Endothelial cell of umbilical vein (primary cell): ENCODE data around the gene GNAT1. TPM values are rescaled to one million over a fixed set of nuclear protein-coding genes. Genes with fewer than 3 reads are reported as not detected.

ENCODE experiments used
- BruUV-seq: library from RNA; stranded (reverse); fragments of 400-500 nt; replicated peaks from 2 replicates; lab custom pipeline; 2021; lab: Mats Ljungman, UMichigan
- CTCF ChIA-PET: fragments of 300-600, 350-600 bp; sonication (Branson Sonifier 250); formaldehyde crosslinking; loops from one replicate; lab custom pipeline; 2021; ENCODE audit warnings: antibody characterized with exemption, inconsistent platforms; lab: Charles Lee
- POLR2A ChIA-PET: fragments of 300-600, 350-600 bp; sonication (Branson Sonifier 250); formaldehyde crosslinking; loops from one replicate; lab custom pipeline; 2021; ENCODE audit warnings: antibody characterized with exemption, inconsistent platforms; lab: Charles Lee
- DNase-seq: peaks from one replicate; pipeline ENCODE4 v3.0.0-alpha.2; 2011; ENCODE audit warnings: low read depth, low spot score
- FAIRE-seq: peaks from 2 replicates; lab custom pipeline; 2011; peaks lifted over from hg19 to GRCh38; lab: Jason Lieb, UNC
- H2AFZ ChIP-seq: 2 replicates; pipeline ENCODE4 v1.6.0; 2012; ENCODE audit warnings: low read depth, low read length, control low read depth, inconsistent platforms
- H3K27ac ChIP-seq: 2 replicates; pipeline ENCODE4 v1.5.1; 2011; ENCODE audit warnings: low read depth, mild to moderate bottlenecking, control low read depth, low read length, moderate library complexity; ENCODE audit not compliant: insufficient read depth
- H3K27me3 ChIP-seq, 2 experiments: 2 replicates each; pipeline versions ENCODE4 v1.6.0 to v1.6.1; 2011; ENCODE audit warnings: low read length in 2 of 2, mixed read lengths in 1 of 2; ENCODE audit not compliant: control insufficient read depth in 2 of 2, insufficient read depth in 2 of 2
- H3K36me3 ChIP-seq, 2 experiments: 2 replicates in 1 of 2; 3 replicates in 1 of 2; pipeline ENCODE4 v1.5.1; 2011; ENCODE audit warnings: low read length in 2 of 2, mild to moderate bottlenecking in 1 of 2, moderate library complexity in 1 of 2; ENCODE audit not compliant: control insufficient read depth in 2 of 2, insufficient read depth in 2 of 2; ENCODE audit errors: extremely low read depth in 1 of 2
- H3K4me1 ChIP-seq: 3 replicates; pipeline ENCODE4 v1.5.1; 2011; ENCODE audit warnings: mild to moderate bottlenecking, low read length; ENCODE audit not compliant: control insufficient read depth, insufficient read depth; ENCODE audit errors: extremely low read depth
- H3K4me2 ChIP-seq: 2 replicates; pipeline ENCODE4 v1.6.1; 2011; ENCODE audit warnings: low read length, control low read depth, mixed read lengths; ENCODE audit not compliant: insufficient read depth
- H3K4me3 ChIP-seq, 3 experiments: fragments of 200-600 bp in 1 of 3; sonication (generic), shearing (Covaris generic) in 1 of 3; replicated peaks in 1 of 3; 2 replicates each; pipeline ENCODE4 v1.5.1; 2011 to 2016; ENCODE audit warnings: control low read depth in 3 of 3, low read length in 3 of 3, mild to moderate bottlenecking in 2 of 3, inconsistent platforms in 1 of 3, low read depth in 1 of 3, moderate library complexity in 1 of 3; ENCODE audit not compliant: insufficient read depth in 1 of 3
- H3K79me2 ChIP-seq: 2 replicates; pipeline ENCODE4 v1.6.0; 2012; ENCODE audit warnings: low read length, inconsistent platforms; ENCODE audit not compliant: control insufficient read depth, insufficient read depth
- H3K9ac ChIP-seq: replicated peaks from 2 replicates; pipeline ENCODE3; 2011; ENCODE audit warnings: low read length, control low read depth; ENCODE audit not compliant: insufficient read depth; ENCODE audit errors: extremely low read depth
- H3K9me1 ChIP-seq: replicated peaks from 3 replicates; pipeline ENCODE4 v1.6.0; 2011; ENCODE audit warnings: mild to moderate bottlenecking, low read length; ENCODE audit not compliant: control insufficient read depth, insufficient read depth; ENCODE audit errors: extremely low read depth
- H3K9me3 ChIP-seq: replicated peaks from 2 replicates; pipeline ENCODE4 v1.5.1; 2012; ENCODE audit warnings: low read length, inconsistent platforms; ENCODE audit not compliant: control insufficient read depth, insufficient read depth
- H4K20me1 ChIP-seq: replicated peaks from 2 replicates; pipeline ENCODE3; 2011; ENCODE audit warnings: mild to moderate bottlenecking, low read length; ENCODE audit not compliant: control insufficient read depth, insufficient read depth; ENCODE audit errors: extremely low read depth
- EZH2 ChIP-seq: IDR thresholded peaks from 2 replicates; pipeline ENCODE4 v1.6.1; 2012; ENCODE audit warnings: borderline replicate concordance, low read depth, mild to moderate bottlenecking, moderate library complexity, low read length, inconsistent platforms; ENCODE audit not compliant: severe bottlenecking
- FOS ChIP-seq: IDR thresholded peaks from 2 replicates; pipeline ENCODE4 v1.6.1; 2011; ENCODE audit warnings: mild to moderate bottlenecking, low read length, moderate library complexity, borderline replicate concordance; ENCODE audit not compliant: insufficient read depth
- GATA2 ChIP-seq: IDR thresholded peaks from 2 replicates; pipeline ENCODE4 v1.7.0; 2011; ENCODE audit warnings: low read depth, mild to moderate bottlenecking, moderate library complexity, mixed read lengths, low read length; ENCODE audit not compliant: insufficient read length, insufficient read depth
- MYC ChIP-seq: IDR thresholded peaks from one replicate; pipeline ENCODE4 v1.6.1; 2011; ENCODE audit warnings: mild to moderate bottlenecking, low read depth, low read length
- POLR2A ChIP-seq: IDR thresholded peaks from 2 replicates; pipeline ENCODE4 v1.6.1; 2012; ENCODE audit warnings: low read depth, mild to moderate bottlenecking, control low read depth, low read length
- POLR2AphosphoS5 ChIP-seq: IDR thresholded peaks from 2 replicates; pipeline ENCODE4 v1.6.1; 2012; ENCODE audit warnings: low read depth, mild to moderate bottlenecking, control low read depth, low read length, moderate library complexity; ENCODE audit not compliant: insufficient read depth
- dilution Hi-C: fragments of 300-500 bp; cut with MboI; formaldehyde crosslinking; loops from one replicate; pipeline ENCODE4 v1.15.0; 2019; ENCODE audit warnings: low sequenced_read_pairs; ENCODE audit not compliant: extremely low pct_ligation_motif_present
- intact Hi-C: fragments of 100-400 bp; cut with micrococcal nuclease; formaldehyde crosslinking; loops from one replicate; pipeline ENCODE4 v1.10.0; 2022
- polyA plus RNA-seq, 4 experiments: library from polyadenylated mRNA; depleted of rRNA in 3 of 4; stranded (reverse) in 3 of 4; unstranded in 1 of 4; fragments of >200 nt; gene quantifications; 2 replicates each; pipeline versions ENCODE4 v1.2.1 to v1.2.3, GENCODE V29; 2011 to 2012; ENCODE audit warnings: missing spikeins in 1 of 4
- total RNA-seq: library from RNA; stranded (reverse); gene quantifications from 2 replicates; pipeline ENCODE4 v1.2.3, GENCODE V29; 2021
- TF ChIP-seq, protein P1 (sequence below): IDR thresholded peaks from 2 replicates; pipeline ENCODE4 v1.6.1; 2011; ENCODE audit not compliant: insufficient read depth, insufficient read length
- TF ChIP-seq, protein P2 (sequence below), 2 donors: IDR thresholded peaks; 1 replicate in 1 of 2; 2 replicates in 1 of 2; pipeline ENCODE4 v1.5.1; 2011; ENCODE audit warnings: low read length in 2 of 2, mild to moderate bottlenecking in 2 of 2, moderate library complexity in 2 of 2, control low read depth in 1 of 2, inconsistent platforms in 1 of 2, low read depth in 1 of 2; ENCODE audit not compliant: insufficient read depth in 1 of 2; ENCODE audit errors: extremely low read depth in 1 of 2

The GNAT1 gene
- total and polyA plus RNA-seq, 2 donors (not counting 3 experiments of a cell fraction or from before 2014, with no cell fraction given), result 0.77 TPM; not detected in 1

DNA sequence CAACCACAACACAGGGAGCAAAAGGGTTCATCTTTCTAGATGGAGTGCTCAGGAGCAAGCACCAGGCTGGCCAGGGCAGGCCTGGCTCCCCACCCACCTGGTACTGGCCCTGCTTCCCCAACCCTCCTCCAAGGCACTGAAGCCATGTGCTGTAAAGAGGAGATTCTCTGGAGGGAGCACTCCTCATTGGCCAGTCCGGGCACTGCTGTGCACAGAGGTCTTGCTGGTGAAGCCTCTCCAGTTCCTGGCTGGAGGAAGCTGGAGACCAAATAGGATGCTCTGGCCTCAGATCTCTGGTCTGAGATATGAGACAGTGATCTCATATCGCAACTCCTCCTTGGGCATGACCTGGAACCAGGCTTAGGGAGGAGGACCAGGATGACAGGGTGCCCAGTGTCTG is 44.0 kb upstream of the GNAT1 start:
- Histone ChIP-seq H3K4me1 (no peaks in the 10 kb centered on the region), H3K4me3 (no peak overlapping the region), H3K27me3 (no peaks in the 10 kb centered on the region), H3K27ac (no peak overlapping the region), H3K4me2 (no peak overlapping the region), H3K9ac (no peak overlapping the region), H3K9me3 (no peaks in the 10 kb centered on the region), H2AFZ (no peak overlapping the region), H3K36me3 (no peaks in the 10 kb centered on the region), H3K9me1 (no peaks in the 10 kb centered on the region), H3K79me2 (no peaks in the 10 kb centered on the region), H4K20me1 (no peaks in the 10 kb centered on the region)
- DNase-seq (no peak), FAIRE-seq (no peak)
- intact Hi-C loops (no loop called here), dilution Hi-C loops (no loop called here)
- ChIA-PET CTCF (no interaction called here), POLR2A (no interaction called here)
- no TSS peak for BruUV-seq
- TF ChIP-seq MYC, result no peak
- TF ChIP-seq, protein P1, sequence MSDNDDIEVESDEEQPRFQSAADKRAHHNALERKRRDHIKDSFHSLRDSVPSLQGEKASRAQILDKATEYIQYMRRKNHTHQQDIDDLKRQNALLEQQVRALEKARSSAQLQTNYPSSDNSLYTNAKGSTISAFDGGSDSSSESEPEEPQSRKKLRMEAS, result no peak
- no peak for TF ChIP-seq POLR2A
- no peak for TF ChIP-seq FOS
- TF ChIP-seq POLR2AphosphoS5, result no peak
- TF ChIP-seq, protein P2, sequence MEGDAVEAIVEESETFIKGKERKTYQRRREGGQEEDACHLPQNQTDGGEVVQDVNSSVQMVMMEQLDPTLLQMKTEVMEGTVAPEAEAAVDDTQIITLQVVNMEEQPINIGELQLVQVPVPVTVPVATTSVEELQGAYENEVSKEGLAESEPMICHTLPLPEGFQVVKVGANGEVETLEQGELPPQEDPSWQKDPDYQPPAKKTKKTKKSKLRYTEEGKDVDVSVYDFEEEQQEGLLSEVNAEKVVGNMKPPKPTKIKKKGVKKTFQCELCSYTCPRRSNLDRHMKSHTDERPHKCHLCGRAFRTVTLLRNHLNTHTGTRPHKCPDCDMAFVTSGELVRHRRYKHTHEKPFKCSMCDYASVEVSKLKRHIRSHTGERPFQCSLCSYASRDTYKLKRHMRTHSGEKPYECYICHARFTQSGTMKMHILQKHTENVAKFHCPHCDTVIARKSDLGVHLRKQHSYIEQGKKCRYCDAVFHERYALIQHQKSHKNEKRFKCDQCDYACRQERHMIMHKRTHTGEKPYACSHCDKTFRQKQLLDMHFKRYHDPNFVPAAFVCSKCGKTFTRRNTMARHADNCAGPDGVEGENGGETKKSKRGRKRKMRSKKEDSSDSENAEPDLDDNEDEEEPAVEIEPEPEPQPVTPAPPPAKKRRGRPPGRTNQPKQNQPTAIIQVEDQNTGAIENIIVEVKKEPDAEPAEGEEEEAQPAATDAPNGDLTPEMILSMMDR (IDR thresholded peaks at IDR 0.05; ENCODE audit: extremely low read depth in 1 of 2, insufficient read depth in 1 of 2, low read depth in 1 of 2, low read length in 2 of 2), result no peak
- no peak for TF ChIP-seq EZH2
- no peak for TF ChIP-seq GATA2
